ENCODE results near the gene ZDHHC14. TPM values are rescaled to one million over a fixed set of nuclear protein-coding genes. Genes with fewer than 3 reads are reported as not detected.
A peak's percentile ranks its signal among the peaks of the same experiment; 100 is the strongest.

ZDHHC14 gene
- total and polyA plus RNA-seq, 2 experiments from 2014 or later: 3.0 to 7.4 TPM

DNA sequence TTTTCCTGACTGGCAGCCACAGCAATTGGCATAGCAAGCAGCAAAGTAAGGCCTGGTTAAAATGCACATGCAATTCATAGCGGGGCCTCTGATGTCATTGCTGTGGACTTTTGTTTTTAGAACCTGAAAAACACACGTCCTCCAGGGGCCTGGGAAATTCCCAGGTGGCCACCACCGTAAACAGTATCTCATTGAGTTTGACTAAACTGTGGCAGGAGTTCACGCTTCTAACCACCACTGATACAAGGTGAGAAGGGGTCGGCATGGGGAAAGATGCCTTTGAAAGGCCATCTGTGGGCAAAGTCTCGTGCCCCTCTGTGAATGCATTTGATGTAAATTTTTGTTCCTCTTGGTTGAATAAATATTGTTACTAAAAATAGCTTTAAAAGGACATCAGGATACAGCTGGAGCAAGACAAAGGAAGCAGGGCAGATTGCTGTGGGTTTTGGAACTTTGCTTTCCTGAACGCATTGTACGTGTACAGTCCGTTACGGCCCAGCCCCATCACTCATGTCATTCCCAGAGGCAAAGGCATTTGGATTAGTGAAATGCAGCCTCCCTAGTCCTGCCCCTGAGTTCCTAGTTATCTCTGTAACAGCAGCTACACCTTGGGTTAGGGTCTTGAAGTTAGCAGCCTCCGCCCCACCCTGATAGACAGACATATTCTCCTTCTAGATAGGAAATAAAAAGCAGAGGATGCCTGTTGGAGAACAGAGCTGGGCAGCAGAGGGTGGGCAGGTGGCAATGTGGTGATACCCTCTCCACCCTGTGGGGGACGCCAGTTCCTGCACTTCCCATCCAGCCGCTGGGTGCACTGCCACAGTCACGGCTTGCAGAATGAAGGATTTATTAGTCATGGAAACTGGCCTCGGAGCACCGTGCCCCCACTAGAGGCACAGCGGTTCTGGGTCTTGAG, 80.3 kb downstream of the ZDHHC14 start:
- ATAC-seq (peak; percentile 66), DNase-seq (ENCODE audit: low spot score) (peak; percentile 44)
- Histone ChIP-seq H3F3A (replicated peaks; ENCODE audit: low read depth) (0 out of 2 replicates have a peak, but pooled peaks cover 1% of the 10 kb centered on the region), H3K4me3 (no peak overlapping the region), H3K9me2 (ENCODE audit: insufficient read depth) (no peaks in the 10 kb centered on the region), H2AFZ (no peak overlapping the region; the same call in 1 of the 2 replicates), H3K4me1 (ENCODE audit: insufficient read depth) (peaks cover 32% of the 10 kb centered on the region), H3K27ac (ENCODE audit: low read depth) (no peak overlapping the region), H4K20me1 (replicated peaks; ENCODE audit: insufficient read depth) (no peaks in the 10 kb centered on the region), H3K36me3 (ENCODE audit: insufficient read depth) (no peaks in the 10 kb centered on the region), H3K4me2 (no peak overlapping the region), H3K79me2 (replicated peaks; ENCODE audit: insufficient read depth) (no peaks in the 10 kb centered on the region), H3K27me3 (ENCODE audit: insufficient read depth) (no peaks in the 10 kb centered on the region)
- no peaks in the 10 kb centered on the region for H3K36me3 Mint-ChIP-seq (ENCODE audit: low read depth)
- no peak overlapping the region for H3K27ac Mint-ChIP-seq
- TF ChIP-seq, protein P1, sequence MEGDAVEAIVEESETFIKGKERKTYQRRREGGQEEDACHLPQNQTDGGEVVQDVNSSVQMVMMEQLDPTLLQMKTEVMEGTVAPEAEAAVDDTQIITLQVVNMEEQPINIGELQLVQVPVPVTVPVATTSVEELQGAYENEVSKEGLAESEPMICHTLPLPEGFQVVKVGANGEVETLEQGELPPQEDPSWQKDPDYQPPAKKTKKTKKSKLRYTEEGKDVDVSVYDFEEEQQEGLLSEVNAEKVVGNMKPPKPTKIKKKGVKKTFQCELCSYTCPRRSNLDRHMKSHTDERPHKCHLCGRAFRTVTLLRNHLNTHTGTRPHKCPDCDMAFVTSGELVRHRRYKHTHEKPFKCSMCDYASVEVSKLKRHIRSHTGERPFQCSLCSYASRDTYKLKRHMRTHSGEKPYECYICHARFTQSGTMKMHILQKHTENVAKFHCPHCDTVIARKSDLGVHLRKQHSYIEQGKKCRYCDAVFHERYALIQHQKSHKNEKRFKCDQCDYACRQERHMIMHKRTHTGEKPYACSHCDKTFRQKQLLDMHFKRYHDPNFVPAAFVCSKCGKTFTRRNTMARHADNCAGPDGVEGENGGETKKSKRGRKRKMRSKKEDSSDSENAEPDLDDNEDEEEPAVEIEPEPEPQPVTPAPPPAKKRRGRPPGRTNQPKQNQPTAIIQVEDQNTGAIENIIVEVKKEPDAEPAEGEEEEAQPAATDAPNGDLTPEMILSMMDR (conservative IDR thresholded peaks at IDR 0.05; ENCODE audit: low read depth in 2 of 2): peak; percentile 37 to 53
- TF ChIP-seq NANOG (IDR thresholded peaks at IDR 0.05; ENCODE audit: borderline replicate concordance): no peak
- TF ChIP-seq EZH2 (IDR thresholded peaks at IDR 0.05; ENCODE audit: low read depth, unreplicated experiment): no peak
- peaks cover 39% of the 10 kb centered on the region for H3K4me1 Mint-ChIP-seq
- H3K4me3 Mint-ChIP-seq: no peak overlapping the region
- H3K9me3 Mint-ChIP-seq: no peaks in the 10 kb centered on the region
- H3K27me3 Mint-ChIP-seq (ENCODE audit: insufficient read depth, low read depth, poor library complexity): peaks cover 3% of the 10 kb centered on the region

DNA sequence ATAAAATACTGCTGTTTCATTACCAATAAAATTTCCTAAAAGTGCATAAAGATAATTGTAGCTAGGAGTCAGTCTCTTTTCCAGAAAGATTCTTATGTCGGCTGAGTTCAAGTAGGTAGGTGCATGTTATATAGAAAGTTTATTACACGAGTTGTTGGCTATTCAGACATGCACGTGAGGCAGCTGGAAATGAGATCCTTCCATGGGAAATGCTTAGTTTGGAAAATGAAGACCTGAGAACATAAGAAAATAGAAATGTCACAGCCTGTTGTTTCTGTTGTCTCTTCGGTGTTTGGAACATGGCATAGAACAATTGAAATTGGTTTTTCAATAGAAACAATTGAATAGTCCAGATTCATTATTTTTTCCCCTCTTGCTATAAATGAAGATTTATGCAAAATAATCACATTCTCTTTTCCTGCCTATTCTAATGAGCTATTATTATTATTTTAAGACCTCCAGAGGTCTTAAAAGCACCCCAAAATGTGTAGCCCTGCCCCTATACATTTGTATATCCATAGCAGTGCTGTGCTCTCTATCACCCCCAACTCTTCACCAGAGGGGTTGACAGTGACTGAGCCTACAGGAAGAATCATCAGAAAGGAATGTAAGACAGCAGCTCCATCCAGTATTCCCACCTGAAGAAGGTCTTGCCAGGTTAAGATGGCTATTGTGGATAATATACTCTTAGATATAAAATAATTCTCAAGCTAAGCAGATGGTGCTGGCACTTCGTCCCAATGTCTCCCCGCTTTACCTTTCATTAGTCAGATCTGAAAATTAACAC, 82.2 kb downstream of the ZDHHC14 start:
- peak; percentile 38 for DNase-seq (ENCODE audit: low spot score)
- Histone ChIP-seq H3K4me1 (ENCODE audit: insufficient read depth) (peaks cover 32% of the 10 kb centered on the region), H3K4me2 (no peak overlapping the region), H3F3A (replicated peaks; ENCODE audit: low read depth) (no peaks in the 10 kb centered on the region), H3K79me2 (replicated peaks; ENCODE audit: insufficient read depth) (no peaks in the 10 kb centered on the region), H3K4me3 (no peak overlapping the region), H3K27me3 (ENCODE audit: insufficient read depth) (no peaks in the 10 kb centered on the region), H3K9me2 (ENCODE audit: insufficient read depth) (no peaks in the 10 kb centered on the region), H4K20me1 (replicated peaks; ENCODE audit: insufficient read depth) (no peaks in the 10 kb centered on the region), H2AFZ (no peak overlapping the region), H3K27ac (ENCODE audit: low read depth) (no peak overlapping the region), H3K36me3 (ENCODE audit: insufficient read depth) (no peaks in the 10 kb centered on the region)
- Mint-ChIP-seq H3K27ac (no peak overlapping the region), H3K4me3 (no peak overlapping the region), H3K27me3 (ENCODE audit: insufficient read depth, low read depth, poor library complexity) (no peaks in the 10 kb centered on the region), H3K36me3 (ENCODE audit: low read depth) (no peaks in the 10 kb centered on the region), H3K9me3 (no peaks in the 10 kb centered on the region), H3K4me1 (peaks cover 33% of the 10 kb centered on the region)
- peak; percentile 37 for ATAC-seq
- TF ChIP-seq, protein P2, sequence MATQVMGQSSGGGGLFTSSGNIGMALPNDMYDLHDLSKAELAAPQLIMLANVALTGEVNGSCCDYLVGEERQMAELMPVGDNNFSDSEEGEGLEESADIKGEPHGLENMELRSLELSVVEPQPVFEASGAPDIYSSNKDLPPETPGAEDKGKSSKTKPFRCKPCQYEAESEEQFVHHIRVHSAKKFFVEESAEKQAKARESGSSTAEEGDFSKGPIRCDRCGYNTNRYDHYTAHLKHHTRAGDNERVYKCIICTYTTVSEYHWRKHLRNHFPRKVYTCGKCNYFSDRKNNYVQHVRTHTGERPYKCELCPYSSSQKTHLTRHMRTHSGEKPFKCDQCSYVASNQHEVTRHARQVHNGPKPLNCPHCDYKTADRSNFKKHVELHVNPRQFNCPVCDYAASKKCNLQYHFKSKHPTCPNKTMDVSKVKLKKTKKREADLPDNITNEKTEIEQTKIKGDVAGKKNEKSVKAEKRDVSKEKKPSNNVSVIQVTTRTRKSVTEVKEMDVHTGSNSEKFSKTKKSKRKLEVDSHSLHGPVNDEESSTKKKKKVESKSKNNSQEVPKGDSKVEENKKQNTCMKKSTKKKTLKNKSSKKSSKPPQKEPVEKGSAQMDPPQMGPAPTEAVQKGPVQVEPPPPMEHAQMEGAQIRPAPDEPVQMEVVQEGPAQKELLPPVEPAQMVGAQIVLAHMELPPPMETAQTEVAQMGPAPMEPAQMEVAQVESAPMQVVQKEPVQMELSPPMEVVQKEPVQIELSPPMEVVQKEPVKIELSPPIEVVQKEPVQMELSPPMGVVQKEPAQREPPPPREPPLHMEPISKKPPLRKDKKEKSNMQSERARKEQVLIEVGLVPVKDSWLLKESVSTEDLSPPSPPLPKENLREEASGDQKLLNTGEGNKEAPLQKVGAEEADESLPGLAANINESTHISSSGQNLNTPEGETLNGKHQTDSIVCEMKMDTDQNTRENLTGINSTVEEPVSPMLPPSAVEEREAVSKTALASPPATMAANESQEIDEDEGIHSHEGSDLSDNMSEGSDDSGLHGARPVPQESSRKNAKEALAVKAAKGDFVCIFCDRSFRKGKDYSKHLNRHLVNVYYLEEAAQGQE (IDR thresholded peaks at IDR 0.05; ENCODE audit: unreplicated experiment): no peak
- TF ChIP-seq, protein P3, sequence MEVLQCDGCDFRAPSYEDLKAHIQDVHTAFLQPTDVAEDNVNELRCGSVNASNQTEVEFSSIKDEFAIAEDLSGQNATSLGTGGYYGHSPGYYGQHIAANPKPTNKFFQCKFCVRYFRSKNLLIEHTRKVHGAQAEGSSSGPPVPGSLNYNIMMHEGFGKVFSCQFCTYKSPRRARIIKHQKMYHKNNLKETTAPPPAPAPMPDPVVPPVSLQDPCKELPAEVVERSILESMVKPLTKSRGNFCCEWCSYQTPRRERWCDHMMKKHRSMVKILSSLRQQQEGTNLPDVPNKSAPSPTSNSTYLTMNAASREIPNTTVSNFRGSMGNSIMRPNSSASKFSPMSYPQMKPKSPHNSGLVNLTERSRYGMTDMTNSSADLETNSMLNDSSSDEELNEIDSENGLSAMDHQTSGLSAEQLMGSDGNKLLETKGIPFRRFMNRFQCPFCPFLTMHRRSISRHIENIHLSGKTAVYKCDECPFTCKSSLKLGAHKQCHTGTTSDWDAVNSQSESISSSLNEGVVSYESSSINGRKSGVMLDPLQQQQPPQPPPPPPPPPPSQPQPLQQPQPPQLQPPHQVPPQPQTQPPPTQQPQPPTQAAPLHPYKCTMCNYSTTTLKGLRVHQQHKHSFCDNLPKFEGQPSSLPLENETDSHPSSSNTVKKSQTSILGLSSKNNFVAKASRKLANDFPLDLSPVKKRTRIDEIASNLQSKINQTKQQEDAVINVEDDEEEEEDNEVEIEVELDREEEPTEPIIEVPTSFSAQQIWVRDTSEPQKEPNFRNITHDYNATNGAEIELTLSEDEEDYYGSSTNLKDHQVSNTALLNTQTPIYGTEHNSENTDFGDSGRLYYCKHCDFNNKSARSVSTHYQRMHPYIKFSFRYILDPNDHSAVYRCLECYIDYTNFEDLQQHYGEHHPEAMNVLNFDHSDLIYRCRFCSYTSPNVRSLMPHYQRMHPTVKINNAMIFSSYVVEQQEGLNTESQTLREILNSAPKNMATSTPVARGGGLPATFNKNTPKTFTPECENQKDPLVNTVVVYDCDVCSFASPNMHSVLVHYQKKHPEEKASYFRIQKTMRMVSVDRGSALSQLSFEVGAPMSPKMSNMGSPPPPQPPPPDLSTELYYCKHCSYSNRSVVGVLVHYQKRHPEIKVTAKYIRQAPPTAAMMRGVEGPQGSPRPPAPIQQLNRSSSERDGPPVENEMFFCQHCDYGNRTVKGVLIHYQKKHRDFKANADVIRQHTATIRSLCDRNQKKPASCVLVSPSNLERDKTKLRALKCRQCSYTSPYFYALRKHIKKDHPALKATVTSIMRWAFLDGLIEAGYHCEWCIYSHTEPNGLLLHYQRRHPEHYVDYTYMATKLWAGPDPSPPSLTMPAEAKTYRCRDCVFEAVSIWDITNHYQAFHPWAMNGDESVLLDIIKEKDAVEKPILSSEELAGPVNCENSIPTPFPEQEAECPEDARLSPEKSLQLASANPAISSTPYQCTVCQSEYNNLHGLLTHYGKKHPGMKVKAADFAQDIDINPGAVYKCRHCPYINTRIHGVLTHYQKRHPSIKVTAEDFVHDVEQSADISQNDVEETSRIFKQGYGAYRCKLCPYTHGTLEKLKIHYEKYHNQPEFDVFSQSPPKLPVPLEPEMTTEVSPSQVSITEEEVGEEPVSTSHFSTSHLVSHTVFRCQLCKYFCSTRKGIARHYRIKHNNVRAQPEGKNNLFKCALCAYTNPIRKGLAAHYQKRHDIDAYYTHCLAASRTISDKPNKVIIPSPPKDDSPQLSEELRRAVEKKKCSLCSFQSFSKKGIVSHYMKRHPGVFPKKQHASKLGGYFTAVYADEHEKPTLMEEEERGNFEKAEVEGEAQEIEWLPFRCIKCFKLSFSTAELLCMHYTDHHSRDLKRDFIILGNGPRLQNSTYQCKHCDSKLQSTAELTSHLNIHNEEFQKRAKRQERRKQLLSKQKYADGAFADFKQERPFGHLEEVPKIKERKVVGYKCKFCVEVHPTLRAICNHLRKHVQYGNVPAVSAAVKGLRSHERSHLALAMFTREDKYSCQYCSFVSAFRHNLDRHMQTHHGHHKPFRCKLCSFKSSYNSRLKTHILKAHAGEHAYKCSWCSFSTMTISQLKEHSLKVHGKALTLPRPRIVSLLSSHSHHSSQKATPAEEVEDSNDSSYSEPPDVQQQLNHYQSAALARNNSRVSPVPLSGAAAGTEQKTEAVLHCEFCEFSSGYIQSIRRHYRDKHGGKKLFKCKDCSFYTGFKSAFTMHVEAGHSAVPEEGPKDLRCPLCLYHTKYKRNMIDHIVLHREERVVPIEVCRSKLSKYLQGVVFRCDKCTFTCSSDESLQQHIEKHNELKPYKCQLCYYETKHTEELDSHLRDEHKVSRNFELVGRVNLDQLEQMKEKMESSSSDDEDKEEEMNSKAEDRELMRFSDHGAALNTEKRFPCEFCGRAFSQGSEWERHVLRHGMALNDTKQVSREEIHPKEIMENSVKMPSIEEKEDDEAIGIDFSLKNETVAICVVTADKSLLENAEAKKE (CRISPR knock-in tag; IDR thresholded peaks at IDR 0.05): peak; percentile 56
